Endothelial cell of umbilical vein (primary cell): ENCODE data around the gene SNURF. TPM values are rescaled to one million over a fixed set of nuclear protein-coding genes. Genes with fewer than 3 reads are reported as not detected.

Source experiments
- BruUV-seq: library from RNA; stranded (reverse); fragments of 400-500 nt; replicated peaks from 2 replicates; lab custom pipeline; 2021; lab: Mats Ljungman, UMichigan
- CTCF ChIA-PET: fragments of 300-600, 350-600 bp; sonication (Branson Sonifier 250); formaldehyde crosslinking; loops from one replicate; lab custom pipeline; 2021; ENCODE audit warnings: antibody characterized with exemption, inconsistent platforms; lab: Charles Lee
- POLR2A ChIA-PET: fragments of 300-600, 350-600 bp; sonication (Branson Sonifier 250); formaldehyde crosslinking; loops from one replicate; lab custom pipeline; 2021; ENCODE audit warnings: antibody characterized with exemption, inconsistent platforms; lab: Charles Lee
- DNase-seq: peaks from one replicate; pipeline ENCODE4 v3.0.0-alpha.2; 2011; ENCODE audit warnings: low read depth, low spot score
- FAIRE-seq: peaks from 2 replicates; lab custom pipeline; 2011; peaks lifted over from hg19 to GRCh38; lab: Jason Lieb, UNC
- H2AFZ ChIP-seq: 2 replicates; pipeline ENCODE4 v1.6.0; 2012; ENCODE audit warnings: low read depth, low read length, control low read depth, inconsistent platforms
- H3K27ac ChIP-seq: 2 replicates; pipeline ENCODE4 v1.5.1; 2011; ENCODE audit warnings: low read depth, mild to moderate bottlenecking, control low read depth, low read length, moderate library complexity; ENCODE audit not compliant: insufficient read depth
- H3K27me3 ChIP-seq, 2 experiments: 2 replicates each; pipeline versions ENCODE4 v1.6.0 to v1.6.1; 2011; ENCODE audit warnings: low read length in 2 of 2, mixed read lengths in 1 of 2; ENCODE audit not compliant: control insufficient read depth in 2 of 2, insufficient read depth in 2 of 2
- H3K36me3 ChIP-seq, 2 experiments: 2 replicates in 1 of 2; 3 replicates in 1 of 2; pipeline ENCODE4 v1.5.1; 2011; ENCODE audit warnings: low read length in 2 of 2, mild to moderate bottlenecking in 1 of 2, moderate library complexity in 1 of 2; ENCODE audit not compliant: control insufficient read depth in 2 of 2, insufficient read depth in 2 of 2; ENCODE audit errors: extremely low read depth in 1 of 2
- H3K4me1 ChIP-seq: 3 replicates; pipeline ENCODE4 v1.5.1; 2011; ENCODE audit warnings: mild to moderate bottlenecking, low read length; ENCODE audit not compliant: control insufficient read depth, insufficient read depth; ENCODE audit errors: extremely low read depth
- H3K4me2 ChIP-seq: 2 replicates; pipeline ENCODE4 v1.6.1; 2011; ENCODE audit warnings: low read length, control low read depth, mixed read lengths; ENCODE audit not compliant: insufficient read depth
- H3K4me3 ChIP-seq, 3 experiments: fragments of 200-600 bp in 1 of 3; sonication (generic), shearing (Covaris generic) in 1 of 3; replicated peaks in 1 of 3; 2 replicates each; pipeline ENCODE4 v1.5.1; 2011 to 2016; ENCODE audit warnings: control low read depth in 3 of 3, low read length in 3 of 3, mild to moderate bottlenecking in 2 of 3, inconsistent platforms in 1 of 3, low read depth in 1 of 3, moderate library complexity in 1 of 3; ENCODE audit not compliant: insufficient read depth in 1 of 3
- H3K79me2 ChIP-seq: 2 replicates; pipeline ENCODE4 v1.6.0; 2012; ENCODE audit warnings: low read length, inconsistent platforms; ENCODE audit not compliant: control insufficient read depth, insufficient read depth
- H3K9ac ChIP-seq: replicated peaks from 2 replicates; pipeline ENCODE3; 2011; ENCODE audit warnings: low read length, control low read depth; ENCODE audit not compliant: insufficient read depth; ENCODE audit errors: extremely low read depth
- H3K9me1 ChIP-seq: replicated peaks from 3 replicates; pipeline ENCODE4 v1.6.0; 2011; ENCODE audit warnings: mild to moderate bottlenecking, low read length; ENCODE audit not compliant: control insufficient read depth, insufficient read depth; ENCODE audit errors: extremely low read depth
- H3K9me3 ChIP-seq: replicated peaks from 2 replicates; pipeline ENCODE4 v1.5.1; 2012; ENCODE audit warnings: low read length, inconsistent platforms; ENCODE audit not compliant: control insufficient read depth, insufficient read depth
- H4K20me1 ChIP-seq: replicated peaks from 2 replicates; pipeline ENCODE3; 2011; ENCODE audit warnings: mild to moderate bottlenecking, low read length; ENCODE audit not compliant: control insufficient read depth, insufficient read depth; ENCODE audit errors: extremely low read depth
- EZH2 ChIP-seq: IDR thresholded peaks from 2 replicates; pipeline ENCODE4 v1.6.1; 2012; ENCODE audit warnings: borderline replicate concordance, low read depth, mild to moderate bottlenecking, moderate library complexity, low read length, inconsistent platforms; ENCODE audit not compliant: severe bottlenecking
- FOS ChIP-seq: IDR thresholded peaks from 2 replicates; pipeline ENCODE4 v1.6.1; 2011; ENCODE audit warnings: mild to moderate bottlenecking, low read length, moderate library complexity, borderline replicate concordance; ENCODE audit not compliant: insufficient read depth
- GATA2 ChIP-seq: IDR thresholded peaks from 2 replicates; pipeline ENCODE4 v1.7.0; 2011; ENCODE audit warnings: low read depth, mild to moderate bottlenecking, moderate library complexity, mixed read lengths, low read length; ENCODE audit not compliant: insufficient read length, insufficient read depth
- JUN ChIP-seq: IDR thresholded peaks from 2 replicates; pipeline ENCODE4 v1.6.1; 2011; ENCODE audit warnings: borderline replicate concordance, low read depth; ENCODE audit not compliant: insufficient read length, insufficient read depth
- MYC ChIP-seq: IDR thresholded peaks from one replicate; pipeline ENCODE4 v1.6.1; 2011; ENCODE audit warnings: mild to moderate bottlenecking, low read depth, low read length
- POLR2A ChIP-seq: IDR thresholded peaks from 2 replicates; pipeline ENCODE4 v1.6.1; 2012; ENCODE audit warnings: low read depth, mild to moderate bottlenecking, control low read depth, low read length
- POLR2AphosphoS5 ChIP-seq: IDR thresholded peaks from 2 replicates; pipeline ENCODE4 v1.6.1; 2012; ENCODE audit warnings: low read depth, mild to moderate bottlenecking, control low read depth, low read length, moderate library complexity; ENCODE audit not compliant: insufficient read depth
- dilution Hi-C: fragments of 300-500 bp; cut with MboI; formaldehyde crosslinking; loops from one replicate; pipeline ENCODE4 v1.15.0; 2019; ENCODE audit warnings: low sequenced_read_pairs; ENCODE audit not compliant: extremely low pct_ligation_motif_present
- intact Hi-C: fragments of 100-400 bp; cut with micrococcal nuclease; formaldehyde crosslinking; loops from one replicate; pipeline ENCODE4 v1.10.0; 2022
- polyA plus RNA-seq, 4 experiments: library from polyadenylated mRNA; depleted of rRNA in 3 of 4; stranded (reverse) in 3 of 4; unstranded in 1 of 4; fragments of >200 nt; gene quantifications; 2 replicates each; pipeline versions ENCODE4 v1.2.1 to v1.2.3, GENCODE V29; 2011 to 2012; ENCODE audit warnings: missing spikeins in 1 of 4
- total RNA-seq: library from RNA; stranded (reverse); gene quantifications from 2 replicates; pipeline ENCODE4 v1.2.3, GENCODE V29; 2021
- TF ChIP-seq, protein P1 (sequence below), 2 donors: IDR thresholded peaks; 1 replicate in 1 of 2; 2 replicates in 1 of 2; pipeline ENCODE4 v1.5.1; 2011; ENCODE audit warnings: low read length in 2 of 2, mild to moderate bottlenecking in 2 of 2, moderate library complexity in 2 of 2, control low read depth in 1 of 2, inconsistent platforms in 1 of 2, low read depth in 1 of 2; ENCODE audit not compliant: insufficient read depth in 1 of 2; ENCODE audit errors: extremely low read depth in 1 of 2
- TF ChIP-seq, protein P2 (sequence below): IDR thresholded peaks from 2 replicates; pipeline ENCODE4 v1.6.1; 2011; ENCODE audit not compliant: insufficient read depth, insufficient read length

Gene SNURF
- total and polyA plus RNA-seq, 2 donors (not counting 3 experiments of a cell fraction or from before 2014, with no cell fraction given), result 3.9 to 9.4 TPM

DNA sequence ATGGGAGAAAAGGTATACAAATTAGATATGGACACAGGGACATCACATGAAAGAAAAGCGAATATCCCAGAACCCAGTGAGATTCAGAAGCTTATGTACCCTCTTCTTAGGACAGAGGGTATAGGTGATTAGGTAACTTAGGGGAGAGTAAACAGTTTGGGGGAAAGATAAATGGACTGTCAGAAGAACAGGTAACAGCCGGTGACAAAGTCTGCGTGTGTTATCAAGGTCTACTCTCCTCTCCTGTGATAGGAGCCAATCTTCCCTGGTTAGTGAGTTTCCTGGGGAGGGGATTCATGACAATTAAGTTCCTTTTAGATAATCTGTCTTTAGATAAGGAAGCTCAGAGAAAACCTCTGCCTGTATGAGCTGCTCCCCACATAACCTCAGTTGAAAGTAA lies 30.6 kb upstream of the SNURF start:
- Histone ChIP-seq H3K9ac (no peak overlapping the region), H3K4me3 (no peak overlapping the region)
- BruUV-seq, result no TSS peak

DNA sequence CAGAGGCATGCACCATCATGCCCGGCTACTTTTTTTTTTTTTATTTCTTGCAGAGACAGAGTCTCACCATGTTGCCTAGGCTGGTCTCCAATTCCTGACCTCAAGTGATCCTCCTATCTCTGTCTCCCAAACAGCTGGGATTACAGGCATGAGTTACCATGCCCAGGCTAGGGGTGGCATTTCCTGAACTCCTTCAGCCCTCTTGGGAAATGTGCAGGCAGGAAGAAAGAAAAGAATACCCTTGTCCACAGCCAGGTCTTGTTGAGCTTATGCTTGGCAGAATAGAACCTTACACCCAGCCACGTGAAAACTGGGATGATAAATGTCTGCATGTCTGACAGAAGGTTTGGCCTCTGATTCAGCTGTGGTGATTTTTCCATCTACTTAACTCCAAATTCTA lies 30.2 kb upstream of the SNURF start:
- Histone ChIP-seq H3K9me1 (no peaks in the 10 kb centered on the region), H3K4me3 (no peak overlapping the region), H3K9ac (no peak overlapping the region), H3K9me3 (no peaks in the 10 kb centered on the region), H3K27ac (no peak overlapping the region), H2AFZ (no peak overlapping the region), H3K4me1 (no peaks in the 10 kb centered on the region), H4K20me1 (no peaks in the 10 kb centered on the region), H3K36me3 (no peaks in the 10 kb centered on the region), H3K79me2 (no peaks in the 10 kb centered on the region), H3K27me3 (no peaks in the 10 kb centered on the region), H3K4me2 (no peak overlapping the region)
- dilution Hi-C loops (no loop called here), intact Hi-C loops (no loop called here)
- TF ChIP-seq, protein P1, sequence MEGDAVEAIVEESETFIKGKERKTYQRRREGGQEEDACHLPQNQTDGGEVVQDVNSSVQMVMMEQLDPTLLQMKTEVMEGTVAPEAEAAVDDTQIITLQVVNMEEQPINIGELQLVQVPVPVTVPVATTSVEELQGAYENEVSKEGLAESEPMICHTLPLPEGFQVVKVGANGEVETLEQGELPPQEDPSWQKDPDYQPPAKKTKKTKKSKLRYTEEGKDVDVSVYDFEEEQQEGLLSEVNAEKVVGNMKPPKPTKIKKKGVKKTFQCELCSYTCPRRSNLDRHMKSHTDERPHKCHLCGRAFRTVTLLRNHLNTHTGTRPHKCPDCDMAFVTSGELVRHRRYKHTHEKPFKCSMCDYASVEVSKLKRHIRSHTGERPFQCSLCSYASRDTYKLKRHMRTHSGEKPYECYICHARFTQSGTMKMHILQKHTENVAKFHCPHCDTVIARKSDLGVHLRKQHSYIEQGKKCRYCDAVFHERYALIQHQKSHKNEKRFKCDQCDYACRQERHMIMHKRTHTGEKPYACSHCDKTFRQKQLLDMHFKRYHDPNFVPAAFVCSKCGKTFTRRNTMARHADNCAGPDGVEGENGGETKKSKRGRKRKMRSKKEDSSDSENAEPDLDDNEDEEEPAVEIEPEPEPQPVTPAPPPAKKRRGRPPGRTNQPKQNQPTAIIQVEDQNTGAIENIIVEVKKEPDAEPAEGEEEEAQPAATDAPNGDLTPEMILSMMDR (IDR thresholded peaks at IDR 0.05; ENCODE audit: extremely low read depth in 1 of 2, insufficient read depth in 1 of 2, low read depth in 1 of 2, low read length in 2 of 2), result no peak
- TF ChIP-seq POLR2AphosphoS5 (no peak), GATA2 (no peak), MYC (no peak), EZH2 (no peak), FOS (no peak), POLR2A (no peak), JUN (no peak)
- TF ChIP-seq, protein P2, sequence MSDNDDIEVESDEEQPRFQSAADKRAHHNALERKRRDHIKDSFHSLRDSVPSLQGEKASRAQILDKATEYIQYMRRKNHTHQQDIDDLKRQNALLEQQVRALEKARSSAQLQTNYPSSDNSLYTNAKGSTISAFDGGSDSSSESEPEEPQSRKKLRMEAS, result no peak
- no TSS peak for BruUV-seq
- POLR2A ChIA-PET, result no interaction called here
- DNase-seq, result peak; percentile 23
- FAIRE-seq, result no peak
- CTCF ChIA-PET, result no interaction called here

More for the DNA sequence above, 30.6 kb upstream of the SNURF start:
- no peak overlapping the region for H2AFZ ChIP-seq
- FAIRE-seq (no peak), DNase-seq (no peak)
- ChIA-PET POLR2A (no interaction called here), CTCF (no interaction called here)
- H3K27me3 ChIP-seq, result no peaks in the 10 kb centered on the region
- no peaks in the 10 kb centered on the region for H3K36me3 ChIP-seq
- H3K79me2 ChIP-seq, result no peaks in the 10 kb centered on the region
- H4K20me1 ChIP-seq, result no peaks in the 10 kb centered on the region
- dilution Hi-C loops (no loop called here), intact Hi-C loops (no loop called here)
- H3K4me1 ChIP-seq, result no peaks in the 10 kb centered on the region
- TF ChIP-seq JUN, result no peak
- TF ChIP-seq, protein P2, result no peak
- no peak for TF ChIP-seq GATA2
- H3K27ac ChIP-seq, result no peak overlapping the region
- H3K4me2 ChIP-seq, result no peak overlapping the region
- H3K9me3 ChIP-seq, result no peaks in the 10 kb centered on the region
- H3K9me1 ChIP-seq, result no peaks in the 10 kb centered on the region
